Medulla oblongata (tissue), 1 donor: ENCODE data around the gene TRIM37.
"Not testable (repeated sequence)": the region's sequence is repeated elsewhere in the genome, so short reads cannot be mapped to it uniquely, and the experiment has no call there.

ENCODE experiments used
- DNase-seq: peaks from one replicate; pipeline ENCODE4 v3.0.0-alpha.2; 2015; ENCODE audit errors: extremely low spot score

Gene TRIM37

DNA sequence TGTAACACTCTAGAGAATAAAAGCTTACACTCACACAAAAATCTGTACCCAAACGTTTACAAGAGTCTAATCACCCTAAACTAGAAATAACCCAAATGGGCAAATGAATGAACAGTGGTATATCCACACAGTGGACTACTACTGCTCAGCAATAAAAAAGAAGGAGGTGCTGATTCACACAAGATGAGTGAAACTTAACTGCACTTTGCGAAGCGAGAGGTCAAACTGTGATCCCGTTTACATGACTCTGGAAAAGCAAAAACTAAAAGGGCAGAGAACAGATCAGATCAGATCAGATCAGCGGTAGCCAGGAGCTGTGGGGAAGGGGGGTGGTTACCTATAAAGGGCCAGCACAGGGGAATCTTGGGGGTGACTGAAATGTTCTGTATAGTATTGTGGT, 113.4 kb downstream of the TRIM37 start:
- no peak for DNase-seq

GRCh38 chr17:58991718-58992331, 114.9 kb downstream of the TRIM37 start:
- DNase-seq = no peak

- DNase-seq = no peak
Observed at GRCh38 chr17:58989629-58990028, 117.1 kb downstream of the TRIM37 start.

DNA sequence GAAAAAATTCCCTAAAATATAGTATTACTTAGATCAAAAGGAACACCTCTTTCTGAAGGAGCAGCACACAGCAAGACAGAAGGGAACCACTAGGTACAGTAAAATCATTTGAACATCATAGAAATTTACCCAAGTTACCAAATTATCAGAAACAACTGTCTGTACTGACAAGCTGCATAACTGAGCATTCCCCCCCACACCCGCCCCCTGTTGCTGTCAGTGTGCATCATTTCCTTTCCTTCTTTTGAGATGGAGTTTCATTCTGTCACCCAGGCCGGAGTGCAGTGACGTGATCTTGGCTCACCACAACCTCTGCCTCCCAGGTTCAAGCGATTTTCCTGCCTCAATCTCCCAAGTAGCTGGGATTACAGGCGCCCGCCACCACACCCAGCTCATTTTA, 120.7 kb downstream of the TRIM37 start:
- no peak for DNase-seq

DNA sequence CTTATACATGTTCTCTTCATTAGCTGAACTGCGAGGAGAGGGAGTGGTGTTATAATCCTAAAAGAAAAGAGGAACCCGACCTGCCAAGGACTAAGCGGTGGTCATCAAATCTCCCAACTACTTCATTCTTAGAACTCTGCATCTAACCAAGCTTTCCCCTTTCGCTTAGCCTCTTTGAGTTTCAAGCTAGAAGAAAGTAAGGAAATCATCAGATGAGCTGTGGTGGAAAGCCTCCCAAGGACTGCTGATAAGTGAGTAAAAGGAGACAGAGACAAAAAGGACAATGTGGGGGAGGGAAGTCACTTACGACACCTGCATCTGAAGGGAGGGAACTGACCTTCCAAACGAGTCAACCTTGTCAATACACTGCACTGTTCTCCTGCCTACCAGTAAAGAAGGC, 121.3 kb downstream of the TRIM37 start:
- DNase-seq = no peak

GRCh38 chr17:58982626-58983025, 124.1 kb downstream of the TRIM37 start:
- no peak for DNase-seq

DNA sequence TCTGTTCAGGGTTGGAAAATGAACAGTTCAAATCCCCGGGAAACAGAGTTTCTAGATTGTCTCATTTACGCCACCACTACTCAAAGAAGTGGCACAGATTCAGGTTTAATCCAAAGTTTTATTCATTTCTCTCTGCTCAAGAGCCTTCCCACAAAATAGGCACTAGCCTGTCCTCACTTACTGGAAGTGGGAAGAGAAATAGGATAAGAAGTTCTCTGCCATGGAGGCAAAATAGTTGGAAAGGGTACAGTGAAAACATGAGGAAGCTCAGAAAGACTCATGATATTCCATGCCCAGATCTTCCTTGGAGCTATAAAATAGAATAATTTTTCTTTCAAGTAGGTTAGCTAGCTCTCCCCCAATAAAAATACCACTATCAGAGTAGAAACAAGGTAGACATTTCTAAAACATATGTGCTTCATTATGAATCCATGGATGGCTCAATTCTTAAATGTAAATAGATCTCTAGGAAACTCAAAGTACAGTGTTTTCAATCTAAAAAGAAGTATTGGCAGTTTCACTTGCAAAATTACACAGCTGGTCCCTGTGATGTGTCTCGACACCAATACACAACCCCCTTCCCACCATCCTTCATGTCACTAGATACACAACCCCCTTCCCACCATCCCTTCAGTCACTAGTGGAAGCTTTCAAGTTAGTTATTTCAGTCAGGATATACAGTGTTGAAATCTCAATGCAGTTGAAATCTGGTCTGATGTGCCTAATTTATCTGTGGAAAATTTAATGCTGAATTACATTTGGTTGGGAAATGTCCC, 125.8 kb downstream of the TRIM37 start:
- DNase-seq = no peak

GRCh38 chr17:58976541-58976940, 130.1 kb downstream of the TRIM37 start:
- no peak for DNase-seq

- no peak for DNase-seq
Observed at GRCh38 chr17:58974354-58974753, 132.3 kb downstream of the TRIM37 start.

GRCh38 chr17:58970609-58971450, 135.8 kb downstream of the TRIM37 start:
- DNase-seq = no peak

DNA sequence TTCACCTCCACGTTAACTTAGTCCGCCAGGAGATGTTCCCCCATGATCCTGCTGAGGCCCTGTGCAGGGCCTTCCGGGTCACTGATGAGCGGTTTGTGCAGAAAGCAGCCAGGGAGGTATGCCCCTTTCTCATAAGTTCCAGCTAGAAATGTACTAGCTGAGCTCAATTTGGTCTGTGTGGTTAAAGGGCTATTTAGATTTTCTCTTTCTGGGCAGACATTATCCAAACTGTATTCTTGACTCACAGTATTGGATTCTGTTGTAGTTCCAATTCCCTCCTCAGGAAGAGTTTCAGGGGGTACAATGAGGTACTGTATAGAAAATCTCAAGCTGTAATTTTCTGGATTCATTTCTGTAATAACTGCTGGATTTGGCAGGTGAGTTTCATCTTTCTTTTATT, 137.1 kb downstream of the TRIM37 start:
- DNase-seq = no peak

GRCh38 chr17:58969156-58969555, 137.5 kb downstream of the TRIM37 start:
- no peak for DNase-seq

DNA sequence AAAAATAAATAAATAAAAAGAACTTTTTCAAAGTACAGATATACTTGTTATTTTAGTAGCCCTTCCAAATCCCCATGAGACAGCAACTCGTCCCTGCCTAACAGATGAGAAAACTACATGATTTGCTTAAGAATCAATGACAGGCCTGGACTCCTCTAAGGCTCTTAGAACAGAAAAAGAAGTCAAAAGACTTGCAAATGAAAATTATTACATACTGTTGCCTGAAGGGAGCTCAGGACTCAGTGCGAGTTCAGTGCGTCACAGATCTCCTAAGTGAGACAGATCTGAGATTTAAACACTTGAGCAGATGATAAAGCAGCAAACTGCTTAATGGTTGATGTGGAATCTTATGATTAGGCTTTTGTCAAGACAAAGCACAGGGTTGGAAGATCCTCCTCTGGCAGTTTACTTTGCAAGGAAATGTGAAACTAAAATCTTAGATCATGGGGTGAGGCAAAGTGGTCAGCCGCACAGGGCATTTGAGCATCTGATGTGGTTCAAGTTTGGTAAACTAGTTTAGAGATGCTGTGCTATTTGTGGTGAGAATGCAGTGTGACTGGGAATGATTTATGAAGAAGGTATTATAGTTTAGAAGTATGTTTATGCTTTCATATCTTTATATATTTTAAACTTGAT, 138.1 kb downstream of the TRIM37 start:
- DNase-seq = no peak

DNA sequence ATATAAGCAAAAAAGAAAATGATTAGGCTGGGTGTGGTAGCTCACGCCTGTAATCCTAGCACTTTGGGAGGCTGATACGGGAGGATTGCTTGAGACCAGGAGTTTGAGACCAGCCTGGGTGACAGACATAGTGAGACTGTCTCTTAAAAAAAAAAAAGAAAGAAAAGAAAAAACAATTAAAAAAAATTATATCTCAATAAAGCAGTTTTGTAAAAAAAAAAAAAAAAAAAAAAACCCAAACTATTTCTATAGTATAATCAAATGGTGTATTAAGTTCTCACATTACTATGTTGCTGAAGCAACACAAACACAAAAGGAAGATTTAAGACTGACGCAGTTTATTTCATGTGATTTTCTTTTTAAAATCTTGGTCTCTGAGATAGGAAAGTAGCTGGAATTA, 140.5 kb downstream of the TRIM37 start:
- DNase-seq = no peak

DNA sequence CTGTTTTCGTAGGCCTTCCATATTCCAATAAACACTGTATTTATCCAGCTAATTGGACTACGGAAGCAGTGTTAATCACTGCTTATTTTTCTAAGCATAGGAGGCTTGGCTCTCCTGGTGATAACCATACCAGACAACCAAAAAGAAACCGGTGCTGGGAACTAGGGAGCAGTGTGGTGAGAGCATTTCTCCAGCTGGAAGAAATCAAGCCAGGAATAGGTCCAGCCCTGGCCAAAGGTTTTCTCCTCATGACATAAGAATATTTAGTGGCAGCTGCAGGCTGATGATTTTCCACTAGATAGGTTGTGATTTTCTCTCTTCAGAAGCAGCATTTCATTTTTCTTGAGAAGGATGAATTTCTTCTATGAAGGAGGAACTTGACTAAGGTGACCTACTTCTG, 141.5 kb downstream of the TRIM37 start:
- no peak for DNase-seq

GRCh38 chr17:58960068-58960467, 146.6 kb downstream of the TRIM37 start:
- DNase-seq = peak; percentile 24

DNA sequence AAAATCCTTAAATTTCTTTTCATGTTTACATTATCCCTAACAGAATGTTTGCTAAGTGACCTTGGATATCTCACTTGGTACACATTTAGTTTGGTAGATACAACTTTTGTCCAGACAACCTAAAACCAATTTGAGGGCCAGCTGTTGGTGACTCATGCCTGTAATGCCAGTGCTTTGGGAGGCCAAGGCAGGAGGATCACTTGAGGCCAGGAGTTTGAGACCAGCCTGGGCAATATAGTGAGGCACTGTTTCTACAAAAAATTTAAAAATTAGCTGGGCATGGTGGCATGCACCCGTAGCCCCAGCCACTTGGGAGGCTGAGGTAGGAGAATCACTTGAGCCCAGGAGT, 149.0 kb downstream of the TRIM37 start:
- DNase-seq = not testable (repeated sequence)

DNA sequence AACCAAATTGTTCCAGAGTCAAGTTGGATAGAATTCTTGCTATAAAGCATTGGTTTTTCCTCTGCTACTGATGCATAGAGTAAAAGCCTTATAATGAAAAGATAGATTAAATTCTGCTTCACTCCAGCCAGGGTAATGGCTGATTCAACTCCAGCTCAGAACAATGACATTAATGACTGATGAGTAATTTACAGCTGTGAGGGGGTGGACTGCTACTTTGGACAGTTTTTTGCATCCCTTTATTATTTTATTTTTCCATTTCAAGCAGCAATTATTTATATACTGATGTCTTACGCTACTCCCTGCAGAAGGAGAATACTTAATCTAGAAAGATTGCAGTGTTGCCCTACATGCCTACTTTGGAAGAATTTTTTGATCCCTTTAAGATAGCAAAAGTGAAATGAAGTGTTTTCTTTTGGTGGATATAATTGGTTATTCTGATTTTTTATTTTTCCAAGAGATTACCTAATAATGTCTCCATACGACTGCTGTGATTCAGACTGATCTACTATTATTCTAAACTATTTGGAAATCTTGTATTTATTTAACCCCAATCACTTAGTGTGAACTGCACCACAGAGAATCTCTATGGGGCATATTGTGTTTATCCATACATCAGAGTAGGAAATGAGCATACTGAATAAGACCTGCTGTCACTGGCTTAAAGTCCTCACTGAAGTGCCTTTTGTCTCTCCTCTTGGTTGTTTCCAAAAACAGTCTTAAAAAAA, 149.5 kb downstream of the TRIM37 start:
- no peak for DNase-seq

DNA sequence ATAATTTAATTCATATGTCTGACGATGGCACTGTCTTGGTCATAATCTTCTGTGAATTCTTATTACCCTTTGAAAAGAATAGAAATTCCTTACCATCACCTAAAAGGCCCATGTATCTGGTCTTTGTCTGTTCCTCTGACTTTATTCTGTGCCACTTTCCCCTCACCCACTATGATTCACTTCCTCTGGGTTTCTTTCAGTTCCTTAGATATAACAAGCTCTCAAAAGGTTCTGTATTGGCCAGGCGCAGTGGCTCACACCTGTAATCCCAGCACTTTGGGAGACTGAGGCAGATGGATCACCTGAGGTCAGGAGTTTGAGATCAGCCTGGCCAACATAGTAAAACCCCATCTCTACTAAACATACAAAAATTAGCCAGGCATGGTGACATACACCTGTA, 152.3 kb downstream of the TRIM37 start:
- DNase-seq = not testable (repeated sequence)

DNA sequence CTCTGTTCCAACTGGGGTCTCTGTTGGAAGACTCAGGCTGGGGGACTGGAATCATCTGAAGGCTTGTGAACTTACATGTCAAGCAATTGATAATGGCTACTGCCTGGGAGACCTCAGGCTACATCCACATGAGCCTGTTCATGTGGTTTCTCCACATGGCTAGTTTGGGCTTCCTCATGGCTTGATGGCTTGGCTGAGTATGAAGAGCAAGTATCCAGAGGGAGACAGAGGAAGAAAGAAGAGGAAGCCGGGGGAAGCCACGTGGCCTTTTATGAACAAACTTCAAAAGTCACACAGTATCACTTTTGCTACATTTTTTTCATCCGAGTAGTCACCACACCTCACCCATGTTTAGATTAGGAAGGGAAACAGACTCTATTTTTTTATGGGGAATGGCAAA, 158.9 kb downstream of the TRIM37 start:
- no peak for DNase-seq

GRCh38 chr17:58947411-58947810, 159.3 kb downstream of the TRIM37 start:
- DNase-seq = no peak

DNA sequence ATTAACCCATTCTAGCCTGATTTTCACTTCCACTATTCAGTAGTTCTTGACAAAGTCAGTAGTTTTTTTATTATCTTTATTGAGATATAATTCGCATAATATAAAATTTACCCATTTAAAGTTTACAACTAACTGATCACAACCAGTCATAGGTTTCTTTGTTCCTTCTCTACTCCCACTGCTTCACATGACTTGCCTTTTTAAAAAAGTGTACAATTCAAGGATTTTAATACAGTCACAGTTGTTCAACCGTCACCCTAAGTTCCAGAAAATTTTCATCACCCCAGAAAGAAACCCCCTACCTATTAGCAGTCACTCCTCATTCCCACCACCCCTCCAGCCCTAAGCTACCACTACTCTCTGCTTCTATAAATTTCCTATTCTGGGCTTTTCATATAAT, 162.5 kb downstream of the TRIM37 start:
- no peak for DNase-seq
